Renal pelvis (tissue), 4 donors: ENCODE measurements around the gene PRKN. TPM values are rescaled to one million over a fixed set of nuclear protein-coding genes. Genes with fewer than 3 reads are reported as not detected.

ENCODE experiments used
- DNase-seq: peaks from one replicate; pipeline ENCODE4 v3.0.0-alpha.2; 2013
- polyA plus RNA-seq, 3 donors: library from polyadenylated mRNA; unstranded; fragments of 120-200 nt; gene quantifications; one replicate each; pipeline ENCODE4 v1.2.1, GENCODE V29; 2013; ENCODE audit not compliant: insufficient read length in 3 of 3

PRKN gene
- polyA plus RNA-seq, 3 donors: 8.0 to 12.0 (median 9.9) TPM

GRCh38 chr6:162069995-162070394, 657.6 kb downstream of the PRKN start:
- DNase-seq: no peak

GRCh38 chr6:162068340-162068739, 659.2 kb downstream of the PRKN start:
- DNase-seq: no peak

GRCh38 chr6:162063666-162064065, 663.9 kb downstream of the PRKN start:
- no peak for DNase-seq

GRCh38 chr6:162058281-162058875, 669.2 kb downstream of the PRKN start:
- peak; percentile 27 for DNase-seq

- peak; percentile 4 for DNase-seq
Measured at GRCh38 chr6:162056745-162057144, 670.8 kb downstream of the PRKN start.

GRCh38 chr6:162056061-162056460, 671.5 kb downstream of the PRKN start:
- DNase-seq: no peak

- DNase-seq: no peak
Measured at GRCh38 chr6:162055365-162055764, 672.2 kb downstream of the PRKN start.

- no peak for DNase-seq
Measured at GRCh38 chr6:162053084-162053483, 674.5 kb downstream of the PRKN start.

GRCh38 chr6:162050579-162050978, 677.0 kb downstream of the PRKN start:
- no peak for DNase-seq

- DNase-seq: no peak
Measured at GRCh38 chr6:162046324-162046723, 681.2 kb downstream of the PRKN start.

- DNase-seq: no peak
Measured at GRCh38 chr6:162032620-162033019, 694.9 kb downstream of the PRKN start.

- DNase-seq: no peak
Measured at GRCh38 chr6:162029873-162030576, 697.5 kb downstream of the PRKN start.

GRCh38 chr6:162026843-162027242, 700.7 kb downstream of the PRKN start:
- DNase-seq: no peak

GRCh38 chr6:162026031-162026430, 701.5 kb downstream of the PRKN start:
- DNase-seq: no peak

GRCh38 chr6:162019349-162019748, 708.2 kb downstream of the PRKN start:
- peak; percentile 33 for DNase-seq

- DNase-seq: no peak
Measured at GRCh38 chr6:162017536-162017935, 710.0 kb downstream of the PRKN start.

GRCh38 chr6:162014069-162014811, 713.3 kb downstream of the PRKN start:
- no peak for DNase-seq

- no peak for DNase-seq
Measured at GRCh38 chr6:162005372-162005771, 722.2 kb downstream of the PRKN start.

GRCh38 chr6:161996783-161997182, 730.8 kb downstream of the PRKN start:
- DNase-seq: no peak

GRCh38 chr6:161985876-161986423, 741.6 kb downstream of the PRKN start:
- no peak for DNase-seq

- no peak for DNase-seq
Measured at GRCh38 chr6:161984713-161985112, 742.9 kb downstream of the PRKN start.

- DNase-seq: no peak
Measured at GRCh38 chr6:161976553-161976952, 751.0 kb downstream of the PRKN start.

GRCh38 chr6:161973064-161973463, 754.5 kb downstream of the PRKN start:
- DNase-seq: no peak
